Measurements from ENCODE around the gene LRMDA.

The LRMDA gene

DNA sequence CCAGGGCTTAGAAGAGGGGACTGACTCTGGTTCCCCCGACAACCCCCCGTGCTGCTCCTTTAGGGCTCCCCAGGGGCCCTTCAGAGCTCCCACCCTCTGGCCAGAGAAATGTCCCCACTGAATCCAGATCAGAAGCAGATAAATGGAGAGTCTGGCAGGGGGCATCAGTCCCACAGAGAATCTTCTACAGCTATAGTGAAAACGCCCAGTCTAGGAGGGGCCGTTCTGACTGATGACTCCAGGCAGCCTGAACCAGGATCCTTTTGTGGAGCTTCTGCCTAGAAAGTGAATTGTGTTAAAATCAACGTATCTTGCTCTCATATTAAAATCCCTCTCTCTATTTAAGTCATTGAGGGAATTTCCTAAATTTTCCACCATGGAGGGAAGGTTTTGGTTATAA, 471.4 kb downstream of the LRMDA start:
- H3K27me3 ChIP-seq (ENCODE audit: insufficient read depth, low read length) = no peaks in the 10 kb centered on the region
- no peaks in the 10 kb centered on the region for H3K36me3 ChIP-seq (ENCODE audit: insufficient read depth, low read depth, low read length)
- H3K9me3 ChIP-seq (ENCODE audit: insufficient read depth, low read depth, low read length) = no peaks in the 10 kb centered on the region
- H3K4me1 ChIP-seq (ENCODE audit: insufficient read depth, low read length) = no peaks in the 10 kb centered on the region
- no peak overlapping the region for H3K4me3 ChIP-seq (ENCODE audit: low read length)
- H3K27ac ChIP-seq (ENCODE audit: low read length) = no peak overlapping the region
- no peak overlapping the region for H3K9ac ChIP-seq (ENCODE audit: low read depth, low read length)

DNA sequence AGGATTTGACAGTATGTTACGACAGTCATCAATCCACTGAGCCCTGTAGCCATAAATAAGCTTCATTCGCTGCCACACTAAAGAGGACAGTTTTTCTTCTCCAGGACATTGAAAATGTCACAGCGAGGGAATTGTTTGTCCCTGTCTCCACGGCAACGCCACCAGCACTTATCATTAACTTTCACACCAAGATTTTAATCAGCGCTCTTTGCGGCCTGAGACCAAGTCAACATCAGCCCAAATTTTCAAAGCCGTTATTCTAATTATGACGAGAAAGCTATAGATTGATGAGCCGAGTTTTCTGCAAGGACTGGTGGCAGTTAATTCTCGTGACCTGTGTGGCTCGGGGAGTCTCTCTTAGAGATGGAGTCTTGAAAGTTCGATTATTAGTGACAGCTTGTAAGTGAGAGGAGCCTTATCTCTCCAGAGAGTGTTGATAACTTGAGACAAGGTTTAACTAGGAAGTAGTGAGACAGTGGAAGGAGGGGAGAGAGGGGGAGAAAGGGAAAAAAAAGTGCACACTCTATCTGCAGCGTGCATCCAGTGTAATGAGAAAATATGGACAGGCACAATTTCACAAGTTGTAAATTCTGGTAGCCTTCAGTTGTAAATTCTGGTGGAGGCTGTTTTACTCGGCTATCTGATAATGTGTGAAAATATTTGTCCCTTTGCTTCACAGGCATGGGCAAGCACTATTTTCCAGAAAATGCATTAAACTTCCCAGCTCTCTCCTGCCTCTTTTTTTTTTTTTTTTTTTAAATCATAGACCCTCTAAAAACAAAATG, 473.3 kb downstream of the LRMDA start:
- no peaks in the 10 kb centered on the region for H3K27me3 ChIP-seq (ENCODE audit: insufficient read depth, low read length)
- H3K9ac ChIP-seq (ENCODE audit: low read depth, low read length) = no peak overlapping the region
- H3K4me1 ChIP-seq (ENCODE audit: insufficient read depth, low read length) = no peaks in the 10 kb centered on the region
- no peak overlapping the region for H3K27ac ChIP-seq (ENCODE audit: low read length)
- no peaks in the 10 kb centered on the region for H3K9me3 ChIP-seq (ENCODE audit: insufficient read depth, low read depth, low read length)
- no peaks in the 10 kb centered on the region for H3K36me3 ChIP-seq (ENCODE audit: insufficient read depth, low read depth, low read length)
- H3K4me3 ChIP-seq (ENCODE audit: low read length) = no peak overlapping the region

DNA sequence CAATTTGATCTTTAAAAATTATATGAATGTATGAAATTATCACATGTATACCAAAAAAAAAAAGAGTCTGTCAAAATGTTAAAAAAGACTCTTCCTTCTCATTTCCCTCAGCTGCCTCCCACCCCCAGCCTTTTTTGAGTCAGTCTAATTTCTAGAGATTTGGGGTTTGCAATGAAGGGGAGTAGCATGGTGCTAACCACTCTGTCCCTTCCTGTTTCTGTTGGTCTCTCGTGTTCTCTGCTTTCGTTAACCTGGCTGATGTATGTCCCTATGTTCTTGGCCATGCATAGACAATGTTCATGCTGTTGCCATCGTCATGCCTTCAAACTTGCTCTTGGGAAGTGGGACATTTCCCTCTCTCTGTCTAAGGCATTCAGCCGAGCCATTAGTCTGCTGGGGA, 474.1 kb downstream of the LRMDA start:
- Histone ChIP-seq H3K27me3 (ENCODE audit: insufficient read depth, low read length) (no peaks in the 10 kb centered on the region), H3K36me3 (ENCODE audit: insufficient read depth, low read depth, low read length) (no peaks in the 10 kb centered on the region), H3K9ac (ENCODE audit: low read depth, low read length) (no peak overlapping the region), H3K27ac (ENCODE audit: low read length) (no peak overlapping the region), H3K9me3 (ENCODE audit: insufficient read depth, low read depth, low read length) (no peaks in the 10 kb centered on the region), H3K4me3 (ENCODE audit: low read length) (no peak overlapping the region), H3K4me1 (ENCODE audit: insufficient read depth, low read length) (no peaks in the 10 kb centered on the region)

DNA sequence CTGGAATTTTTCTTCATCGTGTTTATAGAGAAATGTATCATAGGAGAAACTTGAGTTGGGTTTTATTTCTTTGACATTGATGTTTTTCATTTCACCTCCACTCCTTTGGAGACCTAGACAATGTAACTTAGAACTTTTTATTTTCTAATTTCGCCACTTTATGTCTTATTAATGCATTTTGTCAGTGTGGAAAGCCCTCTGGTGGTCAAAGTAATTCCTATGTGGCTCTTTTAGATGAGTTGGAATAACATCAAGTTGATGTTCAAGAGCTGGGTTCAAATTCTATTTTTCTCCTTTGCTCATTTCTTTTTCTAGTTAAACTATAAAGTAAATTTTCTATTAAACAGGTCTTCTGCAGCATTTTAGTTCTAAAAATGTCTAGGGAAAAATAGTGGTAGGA, 478.6 kb downstream of the LRMDA start:
- no peak overlapping the region for H3K4me3 ChIP-seq (ENCODE audit: low read length)

DNA sequence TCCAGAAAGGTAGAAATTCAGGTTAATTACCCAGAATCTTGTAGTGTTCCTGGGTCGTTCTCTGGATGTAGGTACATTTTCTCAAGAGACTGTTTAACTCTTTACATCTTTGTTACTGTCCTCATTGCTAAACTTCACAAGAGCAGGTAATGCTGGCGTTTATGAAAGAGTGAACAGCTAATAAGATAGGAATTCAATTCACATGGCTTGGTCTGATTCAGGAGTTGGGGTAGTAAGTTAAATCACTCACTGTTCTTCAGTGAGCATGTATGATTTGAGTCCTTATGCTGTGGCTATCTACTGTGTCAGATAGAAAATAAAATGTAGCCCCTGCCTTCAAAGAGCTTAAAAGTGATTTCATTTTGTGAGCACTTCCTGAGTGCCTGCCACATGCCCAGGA, 480.0 kb downstream of the LRMDA start:
- no peaks in the 10 kb centered on the region for H3K27me3 ChIP-seq (ENCODE audit: insufficient read depth, low read length)
- no peaks in the 10 kb centered on the region for H3K36me3 ChIP-seq (ENCODE audit: insufficient read depth, low read depth, low read length)
- no peak overlapping the region for H3K9ac ChIP-seq (ENCODE audit: low read depth, low read length)
- no peaks in the 10 kb centered on the region for H3K9me3 ChIP-seq (ENCODE audit: insufficient read depth, low read depth, low read length)
- no peak overlapping the region for H3K4me3 ChIP-seq (ENCODE audit: low read length)
- no peak overlapping the region for H3K27ac ChIP-seq (ENCODE audit: low read length)
- no peaks in the 10 kb centered on the region for H3K4me1 ChIP-seq (ENCODE audit: insufficient read depth, low read length)

More for the DNA sequence above, 478.6 kb downstream of the LRMDA start:
- H3K27ac ChIP-seq (ENCODE audit: low read length) = no peak overlapping the region
- no peaks in the 10 kb centered on the region for H3K27me3 ChIP-seq (ENCODE audit: insufficient read depth, low read length)
- no peaks in the 10 kb centered on the region for H3K36me3 ChIP-seq (ENCODE audit: insufficient read depth, low read depth, low read length)
- no peaks in the 10 kb centered on the region for H3K9me3 ChIP-seq (ENCODE audit: insufficient read depth, low read depth, low read length)
- no peak overlapping the region for H3K9ac ChIP-seq (ENCODE audit: low read depth, low read length)
- H3K4me1 ChIP-seq (ENCODE audit: insufficient read depth, low read length) = no peaks in the 10 kb centered on the region

DNA sequence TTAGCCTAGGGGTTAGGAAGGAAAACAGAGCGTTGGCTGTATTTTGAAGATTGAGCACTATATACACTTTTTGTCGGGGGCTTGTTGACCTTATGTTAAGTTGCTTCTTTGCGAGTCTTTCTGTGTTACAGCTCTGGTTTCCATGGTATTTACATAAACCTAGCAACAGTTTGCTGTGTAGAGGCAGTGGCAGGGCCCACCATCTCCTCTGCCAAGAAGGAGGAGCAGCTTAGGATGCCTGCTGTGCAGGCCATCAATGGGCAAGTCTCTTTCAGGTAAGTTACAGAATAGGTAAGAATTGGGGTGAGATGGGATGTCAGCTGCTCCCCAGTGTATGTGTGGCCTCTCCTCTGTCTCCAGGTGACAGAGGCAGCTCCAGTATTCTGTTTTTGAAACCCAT, 485.5 kb downstream of the LRMDA start:
- Histone ChIP-seq H3K27me3 (ENCODE audit: insufficient read depth, low read length) (no peaks in the 10 kb centered on the region), H3K4me3 (ENCODE audit: low read length) (no peak overlapping the region), H3K36me3 (ENCODE audit: insufficient read depth, low read depth, low read length) (no peaks in the 10 kb centered on the region)

DNA sequence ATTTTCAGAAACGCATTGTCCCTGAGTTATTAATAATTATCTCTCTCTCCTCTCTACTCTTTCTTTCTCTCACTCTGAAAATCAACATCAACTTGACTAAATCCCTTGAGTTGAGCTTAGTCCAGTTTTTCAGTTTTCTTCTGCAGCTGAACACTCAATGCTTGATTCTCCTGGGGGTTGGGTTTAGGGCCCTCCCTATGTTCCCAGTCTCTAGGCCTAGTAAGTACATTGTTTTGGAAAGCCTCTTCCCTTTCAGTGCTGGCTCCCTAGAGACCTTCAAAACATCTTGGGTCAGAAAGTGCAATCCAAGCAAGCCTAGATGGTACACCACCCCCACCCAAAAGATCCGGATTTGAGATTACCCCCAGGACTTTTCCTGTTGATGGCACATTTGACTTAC, 488.5 kb downstream of the LRMDA start:
- H3K4me3 ChIP-seq (ENCODE audit: low read length) = no peak overlapping the region
- no peaks in the 10 kb centered on the region for H3K4me1 ChIP-seq (ENCODE audit: insufficient read depth, low read length)
- no peaks in the 10 kb centered on the region for H3K36me3 ChIP-seq (ENCODE audit: insufficient read depth, low read depth, low read length)
- no peak overlapping the region for H3K27ac ChIP-seq (ENCODE audit: low read length)
- H3K27me3 ChIP-seq (ENCODE audit: insufficient read depth, low read length) = no peaks in the 10 kb centered on the region
- no peak overlapping the region for H3K9ac ChIP-seq (ENCODE audit: low read depth, low read length)
- no peaks in the 10 kb centered on the region for H3K9me3 ChIP-seq (ENCODE audit: insufficient read depth, low read depth, low read length)

More for the DNA sequence above, 485.5 kb downstream of the LRMDA start:
- H3K9ac ChIP-seq (ENCODE audit: low read depth, low read length) = no peak overlapping the region
- H3K27ac ChIP-seq (ENCODE audit: low read length) = no peak overlapping the region
- no peaks in the 10 kb centered on the region for H3K9me3 ChIP-seq (ENCODE audit: insufficient read depth, low read depth, low read length)
- no peaks in the 10 kb centered on the region for H3K4me1 ChIP-seq (ENCODE audit: insufficient read depth, low read length)

DNA sequence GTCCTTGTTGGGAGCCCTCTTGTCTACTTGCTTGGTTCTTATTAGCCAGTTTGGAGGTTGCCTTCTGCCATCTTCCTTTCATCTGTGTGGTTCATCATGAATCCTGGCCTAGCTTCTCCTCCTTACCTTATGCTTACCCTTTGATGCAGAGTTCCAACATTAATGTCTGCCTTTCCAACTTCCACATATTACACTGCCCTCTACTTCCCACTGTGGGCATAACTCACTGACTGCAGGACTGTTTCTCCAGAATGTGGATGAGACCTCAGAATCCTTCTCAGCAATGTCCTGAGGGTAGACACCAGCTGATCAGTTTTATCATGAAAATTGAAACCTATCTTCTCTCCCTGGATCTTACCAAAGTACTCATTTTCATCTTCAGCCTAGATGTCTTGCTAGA, 491.0 kb downstream of the LRMDA start:
- Histone ChIP-seq H3K27ac (ENCODE audit: low read length) (no peak overlapping the region), H3K9ac (ENCODE audit: low read depth, low read length) (no peak overlapping the region), H3K27me3 (ENCODE audit: insufficient read depth, low read length) (no peaks in the 10 kb centered on the region), H3K4me1 (ENCODE audit: insufficient read depth, low read length) (no peaks in the 10 kb centered on the region; the same call in 1 of the 2 replicates), H3K9me3 (ENCODE audit: insufficient read depth, low read depth, low read length) (no peaks in the 10 kb centered on the region), H3K36me3 (ENCODE audit: insufficient read depth, low read depth, low read length) (no peaks in the 10 kb centered on the region), H3K4me3 (ENCODE audit: low read length) (no peak overlapping the region)

DNA sequence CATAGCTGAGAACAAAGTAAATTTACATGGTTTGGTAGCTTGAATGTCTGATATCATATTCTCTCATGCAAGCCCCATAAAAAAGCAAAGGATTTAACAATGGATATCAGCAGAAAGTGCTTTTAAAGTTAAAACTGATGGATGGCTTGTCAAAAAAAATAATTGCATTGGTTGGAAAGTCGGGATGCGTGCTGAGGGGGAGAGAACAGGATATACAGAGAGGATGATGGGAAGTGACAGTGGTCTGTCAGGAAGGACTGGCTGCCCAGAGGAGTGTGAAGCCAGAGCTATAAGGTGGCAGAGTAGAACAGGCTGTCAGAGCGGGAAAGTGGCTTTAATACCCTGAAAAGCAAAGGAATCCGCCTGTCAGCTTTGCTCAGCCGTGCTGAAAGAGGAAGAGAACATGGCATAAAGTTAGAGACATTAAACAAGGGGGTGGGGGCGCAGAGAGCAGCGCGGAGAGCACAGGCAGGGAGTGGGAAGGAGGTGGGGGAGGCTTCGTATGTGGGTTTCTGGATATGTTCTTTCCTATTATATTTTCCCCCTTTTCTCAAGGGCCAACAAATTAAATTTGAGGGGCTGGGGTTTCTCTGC, 493.0 kb downstream of the LRMDA start:
- H3K9ac ChIP-seq (ENCODE audit: low read depth, low read length) = no peak overlapping the region
- H3K4me1 ChIP-seq (ENCODE audit: insufficient read depth, low read length) = no peaks in the 10 kb centered on the region; the same call in 1 of the 2 replicates
- no peak overlapping the region for H3K4me3 ChIP-seq (ENCODE audit: low read length)
- no peak overlapping the region for H3K27ac ChIP-seq (ENCODE audit: low read length)
- no peaks in the 10 kb centered on the region for H3K27me3 ChIP-seq (ENCODE audit: insufficient read depth, low read length)
- H3K36me3 ChIP-seq (ENCODE audit: insufficient read depth, low read depth, low read length) = no peaks in the 10 kb centered on the region
- H3K9me3 ChIP-seq (ENCODE audit: insufficient read depth, low read depth, low read length) = no peaks in the 10 kb centered on the region

DNA sequence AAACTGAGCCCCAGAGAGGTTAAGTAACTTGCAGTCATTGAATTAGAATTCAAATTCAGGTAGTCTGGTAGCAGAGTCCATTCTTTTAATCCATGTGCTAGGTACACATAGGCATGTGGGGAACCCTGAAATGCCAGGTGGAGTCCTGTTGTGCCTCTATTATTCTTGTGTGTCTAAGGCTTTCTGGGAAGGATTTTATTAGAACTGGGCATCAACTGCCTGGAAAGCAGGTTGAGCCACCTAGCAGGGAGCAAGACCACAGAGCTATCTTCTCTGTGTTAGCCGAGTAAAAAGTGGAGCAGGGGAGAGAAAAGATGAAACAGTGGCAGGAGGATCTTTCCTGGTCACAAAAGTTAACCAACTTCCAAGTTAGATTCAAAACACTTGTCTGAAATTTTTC, 494.6 kb downstream of the LRMDA start:
- no peak overlapping the region for H3K27ac ChIP-seq (ENCODE audit: low read length)
- no peak overlapping the region for H3K9ac ChIP-seq (ENCODE audit: low read depth, low read length)
- H3K4me1 ChIP-seq (ENCODE audit: insufficient read depth, low read length) = no peaks in the 10 kb centered on the region; the same call in 1 of the 2 replicates
- H3K9me3 ChIP-seq (ENCODE audit: insufficient read depth, low read depth, low read length) = no peaks in the 10 kb centered on the region
- no peaks in the 10 kb centered on the region for H3K27me3 ChIP-seq (ENCODE audit: insufficient read depth, low read length)
- H3K36me3 ChIP-seq (ENCODE audit: insufficient read depth, low read depth, low read length) = no peaks in the 10 kb centered on the region
- H3K4me3 ChIP-seq (ENCODE audit: low read length) = no peak overlapping the region

DNA sequence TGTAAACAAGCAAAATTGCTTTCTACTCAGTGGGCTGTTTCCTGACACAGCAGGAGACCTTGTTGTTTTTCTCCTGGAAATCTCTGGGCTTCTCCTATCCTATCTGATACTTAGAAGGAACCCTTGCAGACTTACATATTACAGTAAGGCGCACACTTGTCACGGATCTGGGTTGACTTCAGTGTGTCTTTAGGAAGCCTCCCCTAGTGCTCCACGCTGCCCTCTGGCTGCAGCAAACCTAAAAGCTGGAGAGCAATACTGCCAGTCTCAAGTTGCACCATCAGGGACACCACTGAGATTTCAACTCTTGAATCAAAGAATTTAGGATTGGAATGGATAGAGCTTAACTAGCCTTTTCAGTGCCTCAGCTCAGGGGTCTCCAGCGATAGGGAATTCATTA, 495.3 kb downstream of the LRMDA start:
- H3K36me3 ChIP-seq (ENCODE audit: insufficient read depth, low read depth, low read length) = no peaks in the 10 kb centered on the region
- no peak overlapping the region for H3K4me3 ChIP-seq (ENCODE audit: low read length)
- no peaks in the 10 kb centered on the region for H3K27me3 ChIP-seq (ENCODE audit: insufficient read depth, low read length)
- no peaks in the 10 kb centered on the region; the same call in 1 of the 2 replicates for H3K4me1 ChIP-seq (ENCODE audit: insufficient read depth, low read length)
- H3K9me3 ChIP-seq (ENCODE audit: insufficient read depth, low read depth, low read length) = no peaks in the 10 kb centered on the region
- no peak overlapping the region for H3K9ac ChIP-seq (ENCODE audit: low read depth, low read length)
- no peak overlapping the region for H3K27ac ChIP-seq (ENCODE audit: low read length)

DNA sequence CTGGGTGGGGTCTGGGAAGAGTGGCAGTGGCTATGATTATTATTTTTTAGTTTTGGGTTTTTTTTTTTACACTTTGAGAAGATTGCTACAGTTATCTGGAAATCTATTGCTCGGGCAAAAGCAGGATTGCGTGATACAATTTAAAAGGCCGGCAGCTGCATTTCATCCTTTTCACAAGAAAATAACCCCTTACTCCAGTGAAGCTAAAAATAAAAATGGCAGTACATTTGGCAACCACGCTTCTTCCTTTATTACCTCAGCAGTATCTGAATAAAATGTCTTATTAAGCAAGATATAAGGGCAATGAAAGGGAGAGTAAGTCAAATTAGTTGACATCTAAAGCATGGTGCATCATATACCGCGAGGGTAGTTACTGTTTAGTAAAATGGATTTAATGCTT, 496.8 kb downstream of the LRMDA start:
- Histone ChIP-seq H3K9me3 (ENCODE audit: insufficient read depth, low read depth, low read length) (no peaks in the 10 kb centered on the region), H3K27me3 (ENCODE audit: insufficient read depth, low read length) (no peaks in the 10 kb centered on the region), H3K9ac (ENCODE audit: low read depth, low read length) (no peak overlapping the region), H3K36me3 (ENCODE audit: insufficient read depth, low read depth, low read length) (no peaks in the 10 kb centered on the region), H3K4me3 (ENCODE audit: low read length) (no peak overlapping the region), H3K4me1 (ENCODE audit: insufficient read depth, low read length) (no peaks in the 10 kb centered on the region; the same call in 1 of the 2 replicates), H3K27ac (ENCODE audit: low read length) (no peak overlapping the region)

All from iPS-20b (cell line).